HuH-7.5 (cell line): ENCODE measurements around the gene CAD.
A peak's percentile ranks its signal among the peaks of the same experiment; 100 is the strongest.

Experiments used
- DNase-seq: peaks from one replicate; pipeline ENCODE4 v3.0.0; 2011; ENCODE audit warnings: low spot score

The CAD gene

DNA sequence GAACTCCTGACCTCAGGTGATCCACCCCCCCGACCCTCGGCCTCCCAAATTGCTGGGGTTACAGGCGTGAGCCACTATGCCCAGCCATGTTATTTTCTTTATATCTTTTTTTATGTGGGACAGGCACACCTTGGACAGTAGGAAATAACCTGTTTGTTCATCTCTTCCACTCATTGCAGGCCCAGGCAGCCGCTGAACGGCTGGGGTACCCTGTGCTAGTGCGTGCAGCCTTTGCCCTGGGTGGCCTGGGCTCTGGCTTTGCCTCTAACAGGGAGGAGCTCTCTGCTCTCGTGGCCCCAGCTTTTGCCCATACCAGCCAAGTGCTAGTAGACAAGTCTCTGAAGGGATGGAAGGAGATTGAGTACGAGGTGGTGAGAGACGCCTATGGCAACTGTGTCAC lies 8.4 kb downstream of the CAD start:
- no peak for DNase-seq

DNA sequence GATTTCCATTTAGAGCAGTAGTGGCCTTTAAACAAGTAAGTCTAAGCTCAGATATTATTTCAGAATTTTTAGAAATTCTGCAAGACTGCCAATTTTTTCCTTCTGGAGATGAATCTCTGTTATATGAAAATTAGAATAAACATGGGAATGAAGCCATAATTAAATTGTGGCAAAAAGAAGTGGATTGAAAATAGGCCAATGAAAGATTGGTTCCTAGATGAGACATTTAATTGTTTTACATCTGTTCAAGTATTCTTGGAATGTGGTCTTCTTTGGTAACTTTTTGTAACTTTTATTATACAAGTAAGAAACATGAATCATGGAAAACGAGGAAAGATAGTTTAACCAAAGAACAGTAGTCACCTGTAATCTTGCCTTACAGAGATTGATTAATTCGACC lies 10.3 kb downstream of the CAD start:
- no peak for DNase-seq

DNA sequence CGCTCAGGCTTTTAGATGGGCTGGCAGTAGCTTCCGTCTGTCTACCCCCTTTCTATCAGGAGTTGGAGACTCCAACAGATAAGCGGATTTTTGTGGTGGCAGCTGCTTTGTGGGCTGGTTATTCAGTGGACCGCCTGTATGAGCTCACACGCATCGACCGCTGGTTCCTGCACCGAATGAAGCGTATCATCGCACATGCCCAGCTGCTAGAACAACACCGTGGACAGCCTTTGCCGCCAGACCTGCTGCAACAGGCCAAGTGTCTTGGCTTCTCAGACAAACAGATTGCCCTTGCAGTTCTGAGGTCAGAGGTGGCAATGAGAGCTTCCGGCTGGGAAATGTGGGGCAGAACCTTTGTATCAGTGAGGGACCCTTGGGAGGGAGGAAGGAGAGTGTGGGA lies 14.8 kb downstream of the CAD start:
- no peak for DNase-seq

DNA sequence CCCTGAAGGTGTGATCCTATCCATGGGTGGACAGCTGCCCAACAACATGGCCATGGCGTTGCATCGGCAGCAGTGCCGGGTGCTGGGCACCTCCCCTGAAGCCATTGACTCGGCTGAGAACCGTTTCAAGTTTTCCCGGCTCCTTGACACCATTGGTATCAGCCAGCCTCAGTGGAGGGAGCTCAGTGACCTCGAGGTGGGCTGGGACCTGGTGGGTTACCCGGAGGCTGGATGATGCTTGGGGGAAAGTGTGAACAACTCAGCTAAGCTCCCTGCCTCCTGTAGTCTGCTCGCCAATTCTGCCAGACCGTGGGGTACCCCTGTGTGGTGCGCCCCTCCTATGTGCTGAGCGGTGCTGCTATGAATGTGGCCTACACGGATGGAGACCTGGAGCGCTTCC lies 16.2 kb downstream of the CAD start:
- DNase-seq = no peak

DNA sequence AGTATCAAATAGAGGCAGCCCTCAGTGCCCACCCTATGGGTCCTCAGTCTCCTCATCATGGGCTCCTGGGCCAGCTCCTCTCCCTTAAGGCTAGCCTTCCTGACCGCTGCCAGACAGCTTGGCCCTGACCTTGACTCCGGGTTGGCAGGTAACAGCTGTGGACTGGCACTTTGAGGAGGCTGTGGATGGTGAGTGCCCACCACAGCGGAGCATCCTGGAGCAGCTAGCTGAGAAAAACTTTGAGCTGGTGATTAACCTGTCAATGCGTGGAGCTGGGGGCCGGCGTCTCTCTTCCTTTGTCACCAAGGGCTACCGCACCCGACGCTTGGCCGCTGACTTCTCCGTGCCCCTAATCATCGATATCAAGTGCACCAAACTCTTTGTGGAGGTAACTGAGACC lies 19.0 kb downstream of the CAD start:
- DNase-seq = no peak

DNA sequence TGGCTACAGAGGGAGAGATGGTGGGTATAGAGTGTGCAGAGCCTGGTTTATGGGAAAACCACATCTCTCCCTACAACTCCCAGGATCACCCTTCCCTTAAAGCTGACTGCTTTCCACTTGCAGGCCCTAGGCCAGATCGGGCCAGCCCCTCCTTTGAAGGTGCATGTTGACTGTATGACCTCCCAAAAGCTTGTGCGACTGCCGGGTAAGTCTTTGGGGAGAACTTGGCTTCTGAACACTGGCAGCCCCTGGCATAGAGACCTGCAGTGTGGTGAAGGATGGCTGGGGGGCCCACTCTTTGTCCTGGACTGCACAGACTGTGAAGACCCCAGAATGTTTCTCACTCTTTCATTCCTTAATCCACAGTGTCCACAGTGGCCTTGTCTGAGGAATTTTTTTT lies 19.5 kb downstream of the CAD start:
- no peak for DNase-seq

DNA sequence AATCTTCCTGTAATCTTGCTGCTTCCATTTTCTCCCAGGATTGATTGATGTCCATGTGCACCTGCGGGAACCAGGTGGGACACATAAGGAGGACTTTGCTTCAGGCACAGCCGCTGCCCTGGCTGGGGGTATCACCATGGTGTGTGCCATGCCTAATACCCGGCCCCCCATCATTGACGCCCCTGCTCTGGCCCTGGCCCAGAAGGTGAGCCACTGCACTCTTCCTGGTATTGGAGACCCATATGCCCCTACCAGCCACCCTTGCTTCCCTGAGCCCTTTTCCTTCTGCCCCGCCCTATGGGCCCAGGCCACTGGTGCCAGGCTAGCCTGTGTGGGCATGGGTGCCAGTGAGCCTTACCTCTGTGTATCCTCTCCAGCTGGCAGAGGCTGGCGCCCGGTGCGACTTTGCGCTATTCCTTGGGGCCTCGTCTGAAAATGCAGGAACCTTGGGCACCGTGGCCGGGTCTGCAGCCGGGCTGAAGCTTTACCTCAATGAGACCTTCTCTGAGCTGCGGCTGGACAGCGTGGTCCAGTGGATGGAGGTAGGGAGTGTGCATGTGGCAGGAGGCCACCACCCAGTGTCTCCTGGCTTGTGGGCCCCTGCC lies 20.3 kb downstream of the CAD start:
- no peak for DNase-seq

DNA sequence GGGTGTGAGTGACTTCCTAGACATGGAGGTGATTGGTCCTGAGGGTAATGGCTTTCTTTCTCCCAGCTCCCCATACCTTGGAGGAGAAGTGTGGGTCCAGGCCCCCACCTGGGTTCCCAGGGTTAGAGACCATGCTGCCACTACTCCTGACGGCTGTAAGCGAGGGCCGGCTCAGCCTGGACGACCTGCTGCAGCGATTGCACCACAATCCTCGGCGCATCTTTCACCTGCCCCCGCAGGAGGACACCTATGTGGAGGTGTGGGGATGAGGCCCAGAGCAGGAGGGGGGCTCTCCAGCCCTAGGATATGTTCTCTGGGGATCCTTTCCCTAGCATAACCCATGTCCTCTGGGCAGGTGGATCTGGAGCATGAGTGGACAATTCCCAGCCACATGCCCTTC lies 21.8 kb downstream of the CAD start:
- no peak for DNase-seq

DNA sequence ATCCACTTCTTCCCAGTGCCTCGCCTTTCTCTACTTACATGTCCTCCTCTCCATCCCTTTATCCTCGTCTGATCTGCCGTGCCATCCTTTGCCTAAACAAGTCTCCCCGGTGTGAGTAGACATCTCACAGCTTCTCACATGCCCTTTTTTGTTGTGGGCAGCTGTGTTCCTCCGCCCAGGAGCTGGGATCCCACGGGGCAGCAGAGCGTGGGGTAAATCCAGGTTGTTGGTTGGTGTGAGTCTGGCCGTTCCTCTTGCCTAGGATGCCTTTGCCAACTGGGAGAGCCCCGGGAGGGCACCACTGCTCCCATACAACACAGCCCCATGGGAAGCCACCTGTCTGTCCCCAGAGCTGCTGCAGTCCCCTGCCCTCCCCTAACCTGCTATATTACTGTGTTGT lies 23.2 kb downstream of the CAD start:
- DNase-seq = no peak

DNA sequence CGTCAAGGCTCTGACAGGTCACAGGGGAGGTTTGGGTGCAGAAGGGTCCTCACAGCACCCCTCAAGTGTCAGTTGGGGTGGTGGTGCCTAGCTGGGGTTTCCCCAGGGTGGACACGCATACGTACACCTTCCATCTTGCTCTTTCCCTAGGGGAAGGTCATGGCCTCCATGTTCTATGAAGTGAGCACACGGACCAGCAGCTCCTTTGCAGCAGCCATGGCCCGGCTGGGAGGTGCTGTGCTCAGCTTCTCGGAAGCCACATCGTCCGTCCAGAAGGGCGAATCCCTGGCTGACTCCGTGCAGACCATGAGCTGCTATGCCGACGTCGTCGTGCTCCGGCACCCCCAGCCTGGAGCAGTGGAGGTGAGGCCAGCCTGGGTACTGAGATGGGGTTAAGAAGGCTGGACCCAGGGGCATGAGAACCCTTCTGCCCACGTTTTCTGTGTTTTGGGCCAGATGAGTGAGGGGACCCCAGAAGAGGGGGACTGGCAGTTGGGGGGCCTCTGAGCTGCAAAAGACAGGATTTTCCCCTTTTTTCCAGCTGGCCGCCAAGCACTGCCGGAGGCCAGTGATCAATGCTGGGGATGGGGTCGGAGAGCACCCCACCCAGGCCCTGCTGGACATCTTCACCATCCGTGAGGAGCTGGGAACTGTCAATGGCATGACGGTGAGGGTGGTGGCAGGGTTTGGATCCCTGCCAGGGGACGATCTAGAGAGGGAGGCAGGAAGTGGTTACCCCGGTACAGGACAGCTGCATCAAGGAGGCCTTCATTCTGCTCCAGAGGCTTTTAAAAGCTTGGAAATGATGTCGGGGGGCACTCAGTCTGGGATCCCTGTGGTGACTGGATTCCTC lies 24.8 kb downstream of the CAD start:
- no peak for DNase-seq

DNA sequence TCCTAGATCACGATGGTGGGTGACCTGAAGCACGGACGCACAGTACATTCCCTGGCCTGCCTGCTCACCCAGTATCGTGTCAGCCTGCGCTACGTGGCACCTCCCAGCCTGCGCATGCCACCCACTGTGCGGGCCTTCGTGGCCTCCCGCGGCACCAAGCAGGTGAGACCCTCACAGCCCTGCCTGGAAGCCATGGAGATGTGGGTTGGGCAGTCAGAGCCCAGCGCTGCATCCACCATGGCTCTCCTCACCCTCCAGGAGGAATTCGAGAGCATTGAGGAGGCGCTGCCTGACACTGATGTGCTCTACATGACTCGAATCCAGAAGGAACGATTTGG lies 25.4 kb downstream of the CAD start:
- no peak for DNase-seq

DNA sequence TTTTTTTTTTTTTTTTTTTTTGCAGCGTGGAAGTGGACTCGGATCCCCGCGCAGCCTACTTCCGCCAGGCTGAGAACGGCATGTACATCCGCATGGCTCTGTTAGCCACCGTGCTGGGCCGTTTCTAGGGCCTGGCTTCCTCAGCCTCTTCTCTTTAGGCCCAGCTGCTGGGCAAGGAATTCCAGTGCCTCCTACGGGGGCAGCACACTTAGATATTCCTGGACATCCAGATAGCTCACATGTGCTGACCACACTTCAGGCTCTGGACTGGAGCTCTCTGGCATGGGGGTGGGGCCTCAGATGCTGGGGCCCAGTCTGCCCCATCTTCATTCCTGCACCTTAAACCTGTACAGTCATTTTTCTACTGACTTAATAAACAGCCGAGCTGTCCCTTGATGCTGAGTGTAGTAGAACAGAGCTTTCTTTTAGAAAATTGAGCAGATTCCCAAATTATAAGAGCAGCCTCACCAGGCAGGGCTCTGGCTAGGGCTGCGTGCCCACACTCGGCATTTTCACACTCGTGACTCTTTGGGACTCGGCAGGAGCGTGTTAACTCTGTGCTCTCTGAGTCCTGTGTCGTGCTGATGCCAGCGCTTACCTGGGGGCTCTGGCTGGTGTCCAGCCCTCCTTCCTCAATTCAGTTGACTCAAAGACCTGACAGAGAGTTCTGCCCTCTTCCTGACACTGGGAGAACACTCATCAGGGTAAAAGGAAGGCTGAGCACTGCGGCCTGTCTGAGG lies 26.4 kb downstream of the CAD start:
- no peak for DNase-seq

DNA sequence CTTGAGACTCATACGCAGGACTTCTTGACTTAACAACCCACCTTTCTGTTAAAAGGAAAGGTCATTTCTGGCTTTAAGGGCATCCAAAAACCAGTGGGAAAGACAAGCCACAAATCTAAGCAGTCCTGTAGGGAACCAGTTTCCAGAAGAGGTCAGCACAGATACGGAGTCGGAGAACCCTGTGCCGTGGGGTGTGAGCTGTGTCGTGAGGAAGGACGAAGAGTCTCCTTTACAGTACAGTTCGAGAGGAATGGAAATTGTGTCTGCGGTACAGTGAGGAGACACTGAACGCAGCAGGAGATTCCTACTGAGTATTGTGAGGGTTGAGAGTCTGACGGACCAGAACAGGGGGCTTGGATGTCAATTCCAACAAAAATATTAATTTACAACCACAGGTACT lies 27.9 kb downstream of the CAD start:
- DNase-seq = no peak

DNA sequence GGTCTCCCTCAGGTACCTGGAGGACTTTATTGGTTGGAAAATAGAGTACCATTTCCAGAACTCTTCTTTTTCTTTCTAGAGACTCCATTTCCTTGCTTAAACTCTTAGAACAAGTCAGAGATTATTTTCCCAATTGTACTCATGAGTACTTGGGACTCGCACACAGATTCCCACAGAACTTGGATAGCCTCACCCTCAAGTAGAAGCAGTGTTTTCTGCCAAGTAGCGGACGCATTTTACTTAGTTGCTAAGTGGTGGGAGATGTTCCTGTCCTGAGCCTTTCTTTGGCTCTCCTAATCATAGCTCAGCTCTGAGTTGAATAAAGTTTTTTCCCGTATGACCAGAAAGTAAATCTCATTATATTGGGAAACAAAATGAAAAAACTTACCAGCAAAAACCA lies 28.5 kb downstream of the CAD start:
- DNase-seq = no peak

DNA sequence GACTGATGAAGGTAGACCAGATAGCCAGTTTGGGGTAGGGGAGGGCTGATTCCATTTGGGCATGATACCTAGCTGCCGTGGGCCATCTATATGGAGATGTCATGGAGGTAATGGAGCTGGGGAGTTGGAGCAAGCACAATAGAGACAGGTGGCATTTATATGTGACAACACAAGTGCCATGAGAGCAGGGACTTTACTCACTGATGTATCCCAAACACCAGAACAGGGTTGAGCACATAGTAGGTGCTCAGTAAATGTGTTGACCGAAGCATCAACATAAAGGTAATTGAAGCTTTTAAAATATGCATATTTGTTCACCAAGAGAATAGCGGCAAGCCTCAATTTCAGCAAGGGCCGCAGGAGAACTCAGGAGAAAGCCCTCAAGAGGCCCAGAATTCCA lies 30.7 kb downstream of the CAD start:
- DNase-seq = no peak

DNA sequence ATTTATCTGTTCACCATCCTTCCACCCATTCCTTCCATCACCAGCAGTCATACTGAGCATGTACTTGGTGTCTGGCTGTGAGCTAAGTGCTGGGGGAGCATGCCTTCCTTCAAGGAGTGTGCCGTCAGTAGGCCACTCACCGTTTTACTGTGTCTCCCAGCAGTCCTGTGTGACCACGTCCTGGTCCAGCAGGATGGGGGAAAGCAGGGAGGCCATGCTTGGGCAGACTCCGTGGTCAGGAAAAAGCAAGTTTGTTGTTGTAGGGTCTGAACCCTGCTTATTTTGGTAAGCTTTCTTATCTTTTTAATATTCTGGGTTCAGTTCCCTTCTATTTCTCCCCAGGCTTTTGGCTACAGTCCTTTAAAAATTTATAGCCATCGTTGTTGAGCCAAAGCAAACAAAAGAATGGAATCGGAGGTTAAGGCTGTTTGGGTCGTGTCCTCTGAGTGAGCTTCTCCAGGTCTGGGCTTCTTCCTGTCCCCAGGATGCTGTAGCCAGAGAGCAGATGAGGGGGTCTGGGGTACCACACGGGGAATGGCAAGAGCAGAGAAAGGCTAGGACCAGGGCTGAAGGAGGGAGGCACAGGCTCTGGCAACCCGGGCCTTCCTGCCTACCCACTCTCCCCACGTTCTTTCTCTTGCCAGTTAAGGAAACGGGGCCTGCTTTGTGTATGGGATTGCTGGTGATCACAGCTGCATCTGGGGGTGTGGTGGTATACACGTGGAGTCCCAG lies 32.2 kb downstream of the CAD start:
- DNase-seq = no peak

DNA sequence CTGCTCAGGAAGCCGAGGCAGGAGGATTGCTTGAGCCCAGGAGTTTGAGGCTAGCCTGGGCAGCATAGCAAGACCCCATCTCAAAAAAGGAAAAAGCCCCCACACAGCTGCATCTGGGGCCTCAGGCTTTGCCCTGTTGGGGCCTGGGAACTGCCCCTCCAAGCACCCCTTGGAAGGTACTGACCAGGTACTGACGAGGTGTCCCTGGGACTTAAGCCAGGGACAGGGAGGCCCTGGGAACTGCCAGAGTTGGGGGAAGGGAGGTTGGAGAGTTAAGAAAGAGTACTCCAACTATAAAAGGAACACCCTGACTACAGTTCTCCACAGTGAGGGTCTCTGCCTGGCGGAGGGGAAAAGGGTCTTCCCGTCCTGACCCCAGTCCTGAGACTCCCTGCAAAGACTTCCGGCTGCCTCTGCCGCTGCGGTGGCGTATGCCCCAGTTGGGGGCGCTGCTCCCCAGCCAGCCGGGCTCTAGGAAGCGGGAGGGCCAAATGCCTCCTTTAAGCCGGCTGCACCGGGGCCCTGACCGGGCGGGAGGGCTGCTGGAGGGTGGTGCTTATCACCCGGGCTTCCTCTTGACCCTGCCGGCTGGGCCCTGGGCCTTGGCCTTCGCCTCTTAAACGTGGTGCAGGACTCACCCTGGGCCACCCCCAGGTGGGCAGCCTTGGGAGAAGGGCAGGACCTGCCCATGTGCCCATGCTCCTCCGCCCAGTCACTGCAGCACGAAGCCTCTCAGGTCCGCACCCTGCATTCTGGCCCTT lies 32.9 kb downstream of the CAD start:
- peak; percentile 87 for DNase-seq

DNA sequence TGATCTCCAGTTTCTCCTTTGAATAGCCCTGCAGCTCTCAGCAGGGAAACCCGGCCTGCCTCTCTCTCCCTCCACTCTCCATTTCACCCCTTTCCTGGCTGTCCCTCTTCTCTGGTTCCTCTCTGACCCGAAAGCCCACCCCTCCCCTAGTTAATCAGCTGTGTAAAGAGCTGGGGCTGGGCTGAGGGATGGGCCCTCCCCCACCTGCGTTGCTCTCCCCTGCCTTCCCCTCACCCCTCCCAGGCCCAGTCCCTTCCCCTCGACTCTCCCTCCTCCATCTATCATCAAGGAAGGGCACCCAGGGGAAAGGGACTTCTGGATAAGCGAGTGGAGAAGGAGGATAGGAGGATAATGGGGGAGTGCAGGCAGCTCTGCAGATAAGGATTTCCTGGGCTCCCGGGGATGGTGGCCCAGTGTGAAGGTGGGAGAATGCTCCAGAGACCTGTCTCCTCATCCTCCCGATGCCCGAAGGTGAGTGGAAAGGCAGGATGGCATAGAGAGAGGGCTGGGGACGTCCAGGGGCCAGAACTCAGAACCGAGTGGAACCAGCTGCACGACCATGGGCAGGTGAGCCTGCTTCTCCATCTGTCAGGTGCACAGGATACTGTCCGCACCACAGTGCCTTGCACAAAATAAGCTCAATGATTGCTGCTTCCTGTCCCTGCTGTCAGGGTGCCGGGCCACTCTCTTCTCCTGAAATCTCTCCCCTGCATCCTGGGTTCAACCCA lies 33.6 kb downstream of the CAD start:
- DNase-seq = no peak

DNA sequence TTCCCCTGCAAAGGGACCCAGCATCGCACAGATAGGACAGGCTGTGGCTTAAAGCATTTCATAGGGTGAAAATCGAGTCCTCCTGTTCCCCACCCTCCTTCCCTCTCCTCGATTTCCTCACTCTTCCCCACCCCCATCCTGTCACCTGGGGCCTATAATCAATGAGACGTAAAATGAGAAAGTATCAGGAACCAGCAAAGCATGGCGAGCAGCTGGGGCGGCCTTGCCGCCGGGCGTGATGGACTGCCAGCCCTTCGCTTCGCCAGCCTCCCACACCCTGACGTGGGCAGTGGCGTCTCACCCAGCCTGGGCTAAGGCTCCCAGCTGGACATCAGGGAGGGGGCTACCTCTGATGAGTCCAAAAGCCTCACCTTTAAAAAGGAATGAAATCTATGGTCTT lies 34.6 kb downstream of the CAD start:
- DNase-seq = no peak

DNA sequence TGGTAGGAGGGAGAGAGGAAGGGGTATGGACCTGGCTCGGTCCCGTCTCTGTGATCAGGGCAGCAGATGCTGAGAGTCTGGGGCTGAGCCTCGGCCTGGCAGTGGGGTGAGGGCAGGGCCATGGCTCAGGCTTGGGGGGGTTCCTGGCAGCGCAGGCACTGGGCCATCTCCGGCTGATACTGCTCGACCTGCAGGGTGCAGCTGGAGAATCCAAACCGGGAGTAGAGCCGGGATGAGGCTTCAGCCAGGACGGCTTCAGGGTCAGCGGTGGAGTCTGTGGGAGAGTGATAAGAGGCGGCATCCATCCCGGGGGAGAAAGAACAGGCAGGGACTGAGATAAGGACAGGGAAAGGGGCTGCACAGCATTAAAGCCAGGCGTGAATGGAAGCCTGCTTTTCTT lies 38.0 kb downstream of the CAD start:
- no peak for DNase-seq

DNA sequence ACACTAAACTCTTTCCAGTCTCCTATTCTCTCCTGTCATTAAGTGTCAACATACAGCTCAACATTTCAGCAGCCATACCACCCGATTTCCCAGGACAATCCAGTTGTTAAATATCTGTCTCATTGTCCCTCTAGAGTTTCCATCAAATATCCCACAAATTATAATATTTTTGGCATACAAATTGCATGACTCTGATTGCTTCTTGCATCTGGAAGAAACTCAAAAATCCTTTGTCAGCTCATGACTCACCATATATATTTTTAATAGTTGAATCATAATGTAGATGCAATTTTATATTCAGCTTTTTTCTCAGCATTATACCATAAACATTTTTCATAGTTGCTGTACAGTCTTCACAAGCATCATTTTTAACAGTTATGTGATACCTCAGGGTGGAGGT lies 38.5 kb downstream of the CAD start:
- no peak for DNase-seq
